Measurements from ENCODE around the gene IL10.
A peak's percentile ranks its signal among the peaks of the same experiment; 100 is the strongest.

Gene IL10

DNA sequence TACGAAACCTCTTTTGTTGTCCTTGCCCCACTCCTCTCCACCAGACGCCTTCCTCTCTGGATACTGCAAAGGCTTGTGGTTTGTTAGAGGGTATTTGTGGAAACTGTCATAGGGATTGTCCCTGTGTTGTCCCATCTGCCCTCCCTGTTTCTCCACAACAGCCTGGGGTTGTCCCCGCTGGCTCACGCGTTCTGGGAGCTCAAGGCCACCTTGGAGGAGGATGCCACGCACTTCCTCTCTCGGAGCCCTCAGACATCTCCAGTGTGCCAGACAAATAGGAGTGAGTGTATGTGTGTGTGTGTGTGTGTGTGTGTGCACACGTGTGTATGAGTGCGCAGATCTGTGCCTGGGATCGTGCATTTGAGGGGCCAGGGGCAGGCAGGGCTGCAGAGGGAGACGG, 39.3 kb downstream of the IL10 start:
- no peak for DNase-seq

DNA sequence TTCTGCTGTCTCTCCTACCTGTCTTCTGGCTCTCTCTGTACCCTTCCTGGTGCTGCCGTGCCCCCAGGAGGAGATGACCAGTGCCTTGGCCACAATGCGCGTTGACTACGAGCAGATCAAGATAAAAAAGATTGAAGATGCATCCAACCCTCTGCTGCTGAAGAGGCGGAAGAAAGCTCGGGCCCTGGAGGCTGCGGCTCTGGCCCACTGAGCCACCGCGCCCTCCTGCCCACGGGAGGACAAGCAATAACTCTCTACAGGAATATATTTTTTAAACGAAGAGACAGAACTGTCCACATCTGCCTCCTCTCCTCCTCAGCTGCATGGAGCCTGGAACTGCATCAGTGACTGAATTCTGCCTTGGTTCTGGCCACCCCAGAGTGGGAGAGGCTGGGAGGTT, 39.8 kb downstream of the IL10 start:
- no peak for DNase-seq

DNA sequence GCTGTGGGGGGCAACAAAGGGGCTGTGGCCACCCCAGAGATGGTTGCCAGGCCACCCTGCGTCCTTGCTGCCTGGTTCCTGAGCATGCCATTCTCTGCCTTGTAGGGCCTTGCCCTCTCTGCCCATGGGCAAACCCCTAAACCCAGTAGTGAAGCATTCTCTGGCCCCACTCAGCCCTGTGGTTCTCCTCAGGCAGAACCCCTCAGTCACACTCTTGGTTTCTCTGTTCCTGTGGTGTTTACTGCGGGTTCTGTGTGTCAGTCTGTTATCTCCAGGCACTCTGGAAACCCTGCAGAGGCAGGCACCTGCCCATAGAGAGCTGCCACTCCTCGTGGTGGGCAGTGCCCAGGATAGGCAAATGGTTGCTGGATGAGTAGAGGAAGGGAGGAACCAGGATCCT, 42.8 kb downstream of the IL10 start:
- DNase-seq: no peak

GRCh38 chr1:206729050-206729449, 43.2 kb downstream of the IL10 start:
- no peak for DNase-seq

- DNase-seq: no peak
Measured at GRCh38 chr1:206728697-206728987, 43.7 kb downstream of the IL10 start.

DNA sequence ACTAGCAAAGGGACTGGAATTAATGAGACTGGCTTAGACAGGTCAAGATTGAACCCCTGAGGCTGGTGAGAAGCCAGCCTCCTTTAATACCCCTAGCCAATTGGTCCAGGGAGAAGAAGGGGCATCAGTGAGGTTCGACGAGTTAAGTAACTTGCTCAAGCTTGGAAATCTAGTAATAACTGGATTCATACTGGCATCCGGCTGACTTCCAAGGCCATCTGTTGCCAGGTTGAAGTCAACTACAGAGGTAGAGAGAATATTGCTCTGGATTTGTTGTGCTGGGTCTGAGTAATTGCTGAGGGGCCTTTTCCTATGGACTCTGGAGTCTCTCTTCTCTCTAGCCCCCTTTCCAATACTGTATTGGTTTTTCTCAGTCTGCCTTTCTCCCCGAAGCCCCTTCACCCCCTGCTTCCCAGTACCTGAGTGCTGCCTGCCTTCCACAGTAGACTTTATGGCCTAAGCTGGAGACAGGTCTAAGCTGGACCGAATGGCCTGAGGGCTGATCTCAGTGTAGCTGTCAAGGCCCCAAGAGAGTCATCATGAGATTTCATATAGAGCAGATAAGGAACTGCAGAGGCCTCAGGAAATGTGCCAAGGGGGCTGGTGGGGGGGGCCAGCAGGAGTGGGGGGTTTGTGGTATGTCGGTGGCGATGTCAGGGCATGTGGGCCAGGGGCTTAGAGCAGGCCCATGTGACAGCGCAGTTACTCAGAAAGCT, 44.2 kb downstream of the IL10 start:
- no peak for DNase-seq

DNA sequence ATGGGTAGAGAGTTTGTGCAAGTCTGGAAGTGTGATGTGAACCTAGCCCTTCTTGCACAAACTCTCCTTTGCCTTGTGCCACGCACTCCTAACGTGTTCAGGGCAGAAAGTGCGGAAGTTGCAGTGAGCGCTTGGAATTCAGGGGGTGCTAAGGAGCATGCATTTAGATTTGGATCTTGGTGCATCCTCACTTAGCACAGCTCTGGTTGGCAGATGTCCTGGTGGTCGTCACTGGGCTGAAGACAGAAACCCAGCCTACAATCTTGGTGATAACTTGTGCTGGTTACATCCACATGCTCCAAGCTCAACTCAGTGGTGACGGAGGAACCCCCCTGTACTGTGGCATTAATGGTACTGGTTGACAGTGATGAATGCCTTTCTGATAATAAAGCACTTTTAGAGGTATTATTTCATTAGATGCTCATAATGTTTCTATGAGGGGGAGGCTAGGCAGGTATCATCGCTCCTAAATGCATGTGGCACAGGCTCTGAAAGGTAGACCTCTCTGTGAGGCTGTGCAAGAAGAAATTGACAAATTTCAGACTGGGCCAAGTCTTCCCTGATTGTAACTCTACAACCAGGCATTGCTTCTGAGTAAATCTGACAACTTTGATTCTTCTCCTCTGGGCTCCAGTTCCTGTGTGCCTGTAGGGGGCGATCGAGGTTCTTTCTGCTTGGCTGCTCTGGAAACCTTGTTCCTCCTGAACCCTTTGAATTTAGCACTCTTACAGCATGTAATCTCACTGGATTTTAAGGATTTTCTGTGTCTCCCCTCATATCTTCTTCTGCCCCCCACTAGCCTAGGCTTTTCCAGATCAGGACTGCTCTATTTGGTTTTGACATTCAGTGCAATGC, 47.0 kb downstream of the IL10 start:
- peak; percentile 41 for DNase-seq

- DNase-seq: peak; percentile 46
Measured at GRCh38 chr1:206723805-206724472, 48.4 kb downstream of the IL10 start.

DNA sequence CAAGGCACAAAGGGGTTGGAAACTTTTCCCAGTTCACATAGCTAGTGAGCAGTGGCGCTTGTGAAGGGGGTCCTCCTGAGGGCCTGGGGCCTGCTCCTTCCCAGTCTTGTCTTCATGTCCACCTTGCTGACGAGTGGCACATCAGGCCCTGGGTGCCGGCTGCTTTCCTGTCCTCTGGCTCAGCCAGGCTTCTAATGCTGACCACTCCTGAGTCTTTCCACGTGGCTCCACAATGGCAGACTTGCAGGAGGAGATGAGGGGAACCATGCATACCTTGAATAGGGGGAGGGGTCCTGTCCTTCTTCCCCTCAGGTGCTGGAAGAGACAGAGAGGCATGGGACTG, 48.9 kb downstream of the IL10 start:
- no peak for DNase-seq

- no peak for DNase-seq
Measured at GRCh38 chr1:206722751-206723461, 49.4 kb downstream of the IL10 start.

DNA sequence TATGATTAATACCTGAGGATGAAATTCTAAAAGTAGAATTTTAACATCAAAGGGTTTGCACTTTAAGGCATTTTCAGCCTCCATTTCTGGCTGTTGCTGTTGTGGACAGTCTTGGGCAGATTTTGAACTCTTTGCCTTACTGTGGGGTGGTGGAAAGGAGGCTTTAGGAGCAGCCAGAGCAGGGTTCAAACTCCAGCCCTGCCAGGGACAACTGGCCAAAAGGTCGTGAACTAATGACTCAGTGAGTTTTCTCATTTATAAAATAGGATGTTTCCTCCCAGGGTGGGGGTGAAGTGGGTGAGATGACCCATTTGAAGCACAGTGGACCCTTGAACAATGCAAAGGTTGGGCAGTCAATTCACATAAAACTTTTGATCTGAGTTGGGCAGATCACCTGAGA, 50.8 kb downstream of the IL10 start:
- no peak for DNase-seq

DNA sequence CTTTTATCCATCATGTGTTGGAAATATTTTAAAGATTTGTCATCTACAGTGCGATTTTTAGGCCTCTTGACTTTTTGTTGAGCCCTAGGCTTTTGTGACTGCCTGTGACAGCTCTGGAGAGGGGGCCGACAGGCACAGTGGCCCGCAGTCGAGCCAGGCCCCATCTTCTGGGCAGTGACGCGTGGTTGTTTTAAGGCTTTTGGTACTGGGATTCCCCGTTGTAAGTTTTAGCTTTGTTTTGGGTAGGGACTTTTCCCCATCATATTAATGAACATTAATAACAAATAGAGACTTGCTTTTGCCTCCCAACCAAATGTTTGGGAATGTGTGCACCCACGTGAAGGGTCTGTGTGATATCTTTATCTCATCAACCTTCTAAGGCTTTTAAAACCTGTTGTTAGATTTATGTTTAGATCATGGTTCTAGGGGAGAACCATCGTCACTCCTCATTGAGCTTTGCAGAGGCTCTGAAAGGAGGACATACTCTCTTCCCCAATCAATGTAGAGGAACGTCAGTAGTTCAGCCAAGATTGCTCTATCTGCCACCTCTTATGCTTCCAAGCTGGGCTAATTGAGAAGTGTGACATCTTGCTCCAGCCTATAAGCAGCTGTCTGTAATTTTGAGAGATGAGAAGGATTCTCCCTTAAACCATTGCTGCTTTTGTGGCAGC, 53.0 kb downstream of the IL10 start:
- DNase-seq: no peak

GRCh38 chr1:206717674-206717989, 54.7 kb downstream of the IL10 start:
- no peak for DNase-seq
